ENCODE results near the gene OSTF1. TPM values are rescaled to one million over a fixed set of nuclear protein-coding genes. Genes with fewer than 3 reads are reported as not detected.
A peak's percentile ranks its signal among the peaks of the same experiment; 100 is the strongest.

The OSTF1 gene
- total RNA-seq = 37.2 and 81.6 TPM in 2 replicates

GRCh38 chr9:75087824-75088645 is at the start of gene OSTF1, which contains the start of gene NMRK1:
TSS of gene OSTF1 (plus strand) at chr9:75088514. CDS start at chr9:75088693, 179 bp downstream.
TSS of gene NMRK1 (minus strand) at chr9:75088155. CDS start at chr9:75083115, 5,040 bp downstream.
- peak; percentile 84 for DNase-seq (ENCODE audit: low read depth)

- no peak for DNase-seq (ENCODE audit: low read depth)
Measured at GRCh38 chr9:75039009-75039408, 49.3 kb upstream of the OSTF1 start.

GRCh38 chr9:75039801-75040200 is 48.5 kb upstream of the OSTF1 start:
- DNase-seq (ENCODE audit: low read depth) = no peak

- DNase-seq (ENCODE audit: low read depth) = no peak
Measured at GRCh38 chr9:75041041-75041440, 47.3 kb upstream of the OSTF1 start.

GRCh38 chr9:75046725-75047345 is 41.5 kb upstream of the OSTF1 start:
- DNase-seq (ENCODE audit: low read depth) = no peak

GRCh38 chr9:75047506-75047905 is 40.8 kb upstream of the OSTF1 start:
- no peak for DNase-seq (ENCODE audit: low read depth)

GRCh38 chr9:75051285-75051684 is 37.0 kb upstream of the OSTF1 start:
- no peak for DNase-seq (ENCODE audit: low read depth)

GRCh38 chr9:75053869-75054268 is 34.4 kb upstream of the OSTF1 start:
- DNase-seq (ENCODE audit: low read depth) = no peak

- no peak for DNase-seq (ENCODE audit: low read depth)
Measured at GRCh38 chr9:75054368-75055001, 33.8 kb upstream of the OSTF1 start.

GRCh38 chr9:75061169-75061568 is 27.1 kb upstream of the OSTF1 start:
- DNase-seq (ENCODE audit: low read depth) = no peak

- peak; percentile 61 for DNase-seq (ENCODE audit: low read depth)
Measured at GRCh38 chr9:75063556-75064305, 24.6 kb upstream of the OSTF1 start.

- DNase-seq (ENCODE audit: low read depth) = peak; percentile 23
Measured at GRCh38 chr9:75064307-75065025, 23.8 kb upstream of the OSTF1 start.

GRCh38 chr9:75065510-75065909 is 22.8 kb upstream of the OSTF1 start:
- DNase-seq (ENCODE audit: low read depth) = no peak

- no peak for DNase-seq (ENCODE audit: low read depth)
Measured at GRCh38 chr9:75067894-75068293, 20.4 kb upstream of the OSTF1 start.

GRCh38 chr9:75069171-75069570 is 19.1 kb upstream of the OSTF1 start:
- DNase-seq (ENCODE audit: low read depth) = no peak

- peak; percentile 46 for DNase-seq (ENCODE audit: low read depth)
Measured at GRCh38 chr9:75071530-75072122, 16.7 kb upstream of the OSTF1 start.

- no peak for DNase-seq (ENCODE audit: low read depth)
Measured at GRCh38 chr9:75072895-75073294, 15.4 kb upstream of the OSTF1 start.

GRCh38 chr9:75081632-75082031 is 6.7 kb upstream of the OSTF1 start:
- no peak for DNase-seq (ENCODE audit: low read depth)

GRCh38 chr9:75083188-75083970 is 4.9 kb upstream of the OSTF1 start:
- DNase-seq (ENCODE audit: low read depth) = peak; percentile 60

- DNase-seq (ENCODE audit: low read depth) = no peak
Measured at GRCh38 chr9:75084081-75084672, 4.1 kb upstream of the OSTF1 start.

Measured in renal cortical epithelial cell (primary cell).